AG04449 (cell line): ENCODE results near the gene RIC8A.
A peak's percentile ranks its signal among the peaks of the same experiment; 100 is the strongest.
"Not testable (repeated sequence)": the region's sequence is repeated elsewhere in the genome, so short reads cannot be mapped to it uniquely, and the experiment has no call there.

Source experiments
- CTCF ChIA-PET: fragments of 350-600 bp; formaldehyde crosslinking; extraction: SDS; loops from one replicate; lab custom pipeline; 2021; ENCODE audit warnings: antibody characterized with exemption; lab: Yijun Ruan, JAX
- POLR2A ChIA-PET: fragments of 400-600, 350-600 bp; formaldehyde crosslinking; extraction: SDS; loops from one replicate; lab custom pipeline; 2020; ENCODE audit warnings: antibody characterized with exemption, inconsistent platforms; lab: Yijun Ruan, JAX
- DNase-seq: peaks from one replicate; pipeline ENCODE4 v3.0.0-alpha.2; 2010; ENCODE audit warnings: low read depth, low spot score
- H3K4me3 ChIP-seq: 2 replicates; pipeline ENCODE4 v1.5.1; 2011; ENCODE audit warnings: low read depth, mild to moderate bottlenecking, control low read depth, low read length
- TF ChIP-seq, protein P1 (sequence below): IDR thresholded peaks from one replicate; pipeline ENCODE4 v1.5.1; 2011; ENCODE audit warnings: mild to moderate bottlenecking, moderate library complexity, low read length, control low read depth, inconsistent platforms; ENCODE audit not compliant: insufficient read depth; ENCODE audit errors: missing control alignments

The RIC8A gene

DNA sequence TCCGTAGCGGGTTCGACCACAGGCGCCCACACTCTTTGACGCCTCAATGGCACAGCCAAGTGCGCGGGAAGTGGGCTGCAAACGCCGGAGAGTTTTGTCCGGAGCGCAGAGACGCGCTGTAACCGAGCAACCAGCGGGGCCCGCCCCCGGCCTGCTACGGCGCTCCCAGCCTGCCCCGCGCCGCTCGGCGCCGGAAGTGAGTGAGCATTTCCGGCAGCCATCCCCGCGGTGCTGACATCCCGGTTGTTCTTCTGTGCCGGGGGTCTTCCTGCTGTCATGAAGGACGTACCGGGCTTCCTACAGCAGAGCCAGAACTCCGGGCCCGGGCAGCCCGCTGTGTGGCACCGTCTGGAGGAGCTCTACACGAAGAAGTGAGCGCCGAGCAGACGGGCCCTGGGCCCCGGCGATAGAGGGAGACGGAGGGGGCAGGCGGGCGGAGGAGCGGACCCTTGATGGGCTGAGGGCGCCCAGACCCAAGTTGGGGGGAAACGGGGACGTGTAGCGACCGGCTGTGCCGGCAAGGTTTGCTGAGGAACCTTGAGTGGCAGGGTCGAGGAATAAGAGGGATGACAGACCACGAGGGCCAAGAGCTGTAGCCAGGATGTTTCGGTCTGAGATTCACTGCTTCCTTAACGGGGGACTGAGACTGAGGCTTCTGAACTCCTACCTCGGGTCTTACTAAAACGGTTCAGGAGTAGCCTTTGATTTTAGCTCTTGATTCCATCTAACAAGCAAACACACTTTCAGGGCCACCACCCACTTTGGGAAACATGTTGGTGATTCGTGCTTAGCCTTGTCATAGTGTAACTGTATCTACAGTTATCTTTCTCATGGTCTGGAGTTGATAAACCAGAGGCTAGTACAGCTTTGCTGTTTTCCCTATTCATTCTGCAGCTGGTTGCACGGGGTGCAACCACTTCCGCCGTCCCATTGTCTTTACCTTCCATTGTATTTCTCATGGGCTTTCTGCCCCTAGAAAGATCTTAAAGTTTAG is 29.6 kb downstream of the RIC8A start, which contains the start of gene PSMD13:
TSS of gene PSMD13 (plus strand) at position 203 of the 994 bp plus-strand sequence. CDS start at position 277, 74 bp downstream.
- ChIA-PET POLR2A (interaction anchor here (0.6 to 1.1 kb wide), 3 partner anchors 21 to 174 kb away, joined by 3 to 5 read pairs (median 4); no protein-coding TSS in a partner anchor), CTCF (interaction anchor here (0.8 to 6.6 kb wide), 6 partner anchors 8 to 212 kb away, joined by 3 to 79 read pairs (median 4); no protein-coding TSS in a partner anchor)
- DNase-seq: no peak

GRCh38 chr11:238346-238745 is 30.8 kb downstream of the RIC8A start:
- not testable (repeated sequence) for H3K4me3 ChIP-seq, DNase-seq
- ChIA-PET POLR2A (interaction anchor here (1.2 kb wide), 1 partner anchor 31 kb away, joined by 3 read pairs; the partner anchor contains the start of gene BET1L), CTCF (interaction anchor here (0.8 to 6.6 kb wide), 5 partner anchors 10 to 210 kb away, joined by 3 to 79 read pairs (median 4); no protein-coding TSS in a partner anchor)

More for the DNA sequence above, 29.6 kb downstream of the RIC8A start, which contains the start of gene PSMD13:
- H3K4me3 ChIP-seq: peak within 1 kb of the TSS; percentile 91
- TF ChIP-seq, protein P1, sequence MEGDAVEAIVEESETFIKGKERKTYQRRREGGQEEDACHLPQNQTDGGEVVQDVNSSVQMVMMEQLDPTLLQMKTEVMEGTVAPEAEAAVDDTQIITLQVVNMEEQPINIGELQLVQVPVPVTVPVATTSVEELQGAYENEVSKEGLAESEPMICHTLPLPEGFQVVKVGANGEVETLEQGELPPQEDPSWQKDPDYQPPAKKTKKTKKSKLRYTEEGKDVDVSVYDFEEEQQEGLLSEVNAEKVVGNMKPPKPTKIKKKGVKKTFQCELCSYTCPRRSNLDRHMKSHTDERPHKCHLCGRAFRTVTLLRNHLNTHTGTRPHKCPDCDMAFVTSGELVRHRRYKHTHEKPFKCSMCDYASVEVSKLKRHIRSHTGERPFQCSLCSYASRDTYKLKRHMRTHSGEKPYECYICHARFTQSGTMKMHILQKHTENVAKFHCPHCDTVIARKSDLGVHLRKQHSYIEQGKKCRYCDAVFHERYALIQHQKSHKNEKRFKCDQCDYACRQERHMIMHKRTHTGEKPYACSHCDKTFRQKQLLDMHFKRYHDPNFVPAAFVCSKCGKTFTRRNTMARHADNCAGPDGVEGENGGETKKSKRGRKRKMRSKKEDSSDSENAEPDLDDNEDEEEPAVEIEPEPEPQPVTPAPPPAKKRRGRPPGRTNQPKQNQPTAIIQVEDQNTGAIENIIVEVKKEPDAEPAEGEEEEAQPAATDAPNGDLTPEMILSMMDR: no peak

- no peak overlapping the region for H3K4me3 ChIP-seq
- ChIA-PET POLR2A (no interaction called here), CTCF (interaction anchor here (6.6 kb wide), 1 partner anchor 10 kb away, joined by 79 read pairs; no protein-coding TSS in a partner anchor)
- TF ChIP-seq, protein P1: no peak
- no peak for DNase-seq
Measured at GRCh38 chr11:240315-240714, 32.8 kb downstream of the RIC8A start.

DNA sequence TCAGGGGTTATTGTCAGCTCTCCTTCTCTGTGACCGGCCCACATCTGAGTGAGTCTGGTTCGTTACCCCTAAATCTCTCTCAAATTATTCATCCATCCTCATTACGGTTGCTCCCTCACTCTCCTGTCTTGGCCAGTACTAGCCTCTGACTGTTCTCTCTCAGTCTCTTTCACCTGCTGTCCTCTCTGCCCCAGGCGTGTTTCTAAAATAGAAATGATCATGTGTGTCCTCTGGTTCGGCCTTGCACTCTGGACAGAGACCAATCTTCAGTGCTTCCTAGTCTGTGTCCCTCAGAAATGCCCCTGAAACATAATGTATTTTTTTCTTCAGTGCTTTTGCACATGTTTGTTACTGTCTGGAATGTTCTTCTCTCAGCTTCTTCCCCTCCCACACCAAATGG is 34.1 kb downstream of the RIC8A start:
- TF ChIP-seq, protein P1: no peak
- CTCF ChIA-PET: interaction anchor here (0.7 to 6.6 kb wide), 5 partner anchors 8 to 209 kb away, joined by 3 to 79 read pairs (median 4); no protein-coding TSS in a partner anchor
- DNase-seq: no peak
- H3K4me3 ChIP-seq: no peak overlapping the region
- POLR2A ChIA-PET: no interaction called here

DNA sequence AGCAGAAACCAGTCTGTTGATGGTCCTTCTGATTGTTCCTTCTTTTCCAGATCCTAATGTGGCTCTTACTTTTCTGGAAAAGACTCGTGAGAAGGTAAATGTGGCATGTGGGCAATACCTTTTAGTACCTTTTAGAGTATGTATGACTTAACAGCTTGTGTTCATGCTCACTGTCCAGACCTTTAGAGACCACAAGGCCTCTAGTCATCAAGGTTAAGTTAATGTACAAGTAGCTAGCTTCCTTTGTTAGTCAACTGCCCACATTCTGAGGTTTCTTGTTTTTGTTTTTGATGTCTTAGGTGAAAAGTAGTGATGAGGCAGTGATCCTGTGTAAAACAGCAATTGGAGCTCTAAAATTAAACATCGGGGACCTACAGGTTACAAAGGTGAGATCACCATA is 36.9 kb downstream of the RIC8A start:
- ChIA-PET POLR2A (no interaction called here), CTCF (interaction anchor here (0.6 to 0.7 kb wide), 3 partner anchors 62 to 117 kb away, joined by 3 read pairs; no protein-coding TSS in a partner anchor)
- no peak for DNase-seq
- TF ChIP-seq, protein P1: no peak
- H3K4me3 ChIP-seq: no peak overlapping the region

GRCh38 chr11:249062-249461 is 41.6 kb downstream of the RIC8A start:
- ChIA-PET POLR2A (no interaction called here), CTCF (interaction anchor here (1.6 to 5.5 kb wide), 4 partner anchors 9 to 113 kb away, joined by 7 to 79 read pairs (median 36); partner anchors contain the start of gene PSMD13)
- DNase-seq: no peak
- TF ChIP-seq, protein P1: no peak
- H3K4me3 ChIP-seq: no peak overlapping the region
